HFFc6 (cell line): ENCODE measurements around the gene ORM1. TPM values are rescaled to one million over a fixed set of nuclear protein-coding genes. Genes with fewer than 3 reads are reported as not detected.

Experiments
- DNase-seq: peaks from one replicate; pipeline ENCODE4 v3.0.0-alpha.2; 2018
- H3K27ac Mint-ChIP-seq: 2 replicates; pipeline ENCODE4 v1.8.0; 2020; ENCODE audit warnings: mild to moderate bottlenecking, mixed read lengths
- H3K27me3 Mint-ChIP-seq: 2 replicates; pipeline ENCODE4 v1.8.0; 2021; ENCODE audit warnings: mild to moderate bottlenecking, moderate library complexity, mixed read lengths; ENCODE audit not compliant: insufficient read depth
- H3K36me3 Mint-ChIP-seq: 2 replicates; pipeline ENCODE4 v1.8.0; 2021; ENCODE audit warnings: low read depth, mixed read lengths
- H3K4me1 Mint-ChIP-seq: 2 replicates; pipeline ENCODE4 v1.8.0; 2020; ENCODE audit warnings: low read depth, mixed read lengths
- H3K4me3 Mint-ChIP-seq: 2 replicates; pipeline ENCODE4 v1.8.0; 2020; ENCODE audit warnings: mild to moderate bottlenecking, moderate library complexity, mixed read lengths
- H3K9me3 Mint-ChIP-seq: 2 replicates; pipeline ENCODE4 v1.8.0; 2020; ENCODE audit warnings: mild to moderate bottlenecking, mixed read lengths
- CTCF ChIP-seq: fragments of 200-600 bp; sonication (generic); IDR thresholded peaks from 2 replicates; pipeline ENCODE4 v1.5.0; 2021; ENCODE audit warnings: antibody characterized with exemption, mild to moderate bottlenecking
- total RNA-seq, 6 experiments: library from RNA; stranded (reverse); fragmentation: NEBNext Ultra II Directional; extraction: Animal tissue kit (Norgen Biotek cat#: 25700); gene quantifications; 2 replicates in 1 of 6; 3 replicates in 5 of 6; pipeline ENCODE4 v1.2.3, GENCODE V29; 2021

The ORM1 gene
- total RNA-seq, 6 experiments from 2014 or later = not detected

- Mint-ChIP-seq H3K27ac (peak overlapping the region; percentile 99), H3K9me3 (no peaks in the 10 kb centered on the region; the same call in 1 of the 2 replicates), H3K4me1 (peaks cover 80% of the 10 kb centered on the region), H3K4me3 (peak overlapping the region; percentile 74), H3K27me3 (peaks cover 13% of the 10 kb centered on the region), H3K36me3 (peaks cover 36% of the 10 kb centered on the region)
- TF ChIP-seq CTCF = no peak
- no peak for DNase-seq
These were observed 44.5 kb upstream of the ORM1 start for GRCh38 chr9:114278356-114278755.

- Mint-ChIP-seq H3K27me3 (peaks cover 13% of the 10 kb centered on the region), H3K27ac (peak overlapping the region; percentile 99), H3K4me1 (peaks cover 82% of the 10 kb centered on the region), H3K9me3 (no peaks in the 10 kb centered on the region; the same call in 1 of the 2 replicates), H3K4me3 (peak overlapping the region; percentile 54), H3K36me3 (peaks cover 38% of the 10 kb centered on the region)
- DNase-seq = peak; percentile 70
- TF ChIP-seq CTCF = no peak
These were observed 43.9 kb upstream of the ORM1 start for GRCh38 chr9:114278881-114279570.

- H3K27me3 Mint-ChIP-seq = peaks cover 13% of the 10 kb centered on the region
- H3K9me3 Mint-ChIP-seq = no peaks in the 10 kb centered on the region; the same call in 1 of the 2 replicates
- H3K4me1 Mint-ChIP-seq = peaks cover 85% of the 10 kb centered on the region
- no peak for DNase-seq
- no peak for TF ChIP-seq CTCF
- H3K27ac Mint-ChIP-seq = peak overlapping the region; percentile 99
- peaks cover 41% of the 10 kb centered on the region for H3K36me3 Mint-ChIP-seq
- no peak overlapping the region for H3K4me3 Mint-ChIP-seq
These were observed 43.2 kb upstream of the ORM1 start for GRCh38 chr9:114279693-114280092.

GRCh38 chr9:114280636-114281472 is 42.0 kb upstream of the ORM1 start:
- H3K4me3 Mint-ChIP-seq = peak overlapping the region; percentile 66
- no peaks in the 10 kb centered on the region; the same call in 1 of the 2 replicates for H3K9me3 Mint-ChIP-seq
- DNase-seq = no peak

More at GRCh38 chr9:114280636-114281472, 42.0 kb upstream of the ORM1 start:
- H3K36me3 Mint-ChIP-seq = peaks cover 46% of the 10 kb centered on the region
- H3K27ac Mint-ChIP-seq = peak overlapping the region; percentile 94
- TF ChIP-seq CTCF = no peak
- peaks cover 88% of the 10 kb centered on the region for H3K4me1 Mint-ChIP-seq
- H3K27me3 Mint-ChIP-seq = peaks cover 13% of the 10 kb centered on the region
